Measurements from ENCODE around the gene RHOBTB1. TPM values are rescaled to one million over a fixed set of nuclear protein-coding genes. Genes with fewer than 3 reads are reported as not detected.

Gene RHOBTB1
- total RNA-seq, 4 donors from 2014 or later: 2.4 to 6.9 (median 4.2) TPM

DNA sequence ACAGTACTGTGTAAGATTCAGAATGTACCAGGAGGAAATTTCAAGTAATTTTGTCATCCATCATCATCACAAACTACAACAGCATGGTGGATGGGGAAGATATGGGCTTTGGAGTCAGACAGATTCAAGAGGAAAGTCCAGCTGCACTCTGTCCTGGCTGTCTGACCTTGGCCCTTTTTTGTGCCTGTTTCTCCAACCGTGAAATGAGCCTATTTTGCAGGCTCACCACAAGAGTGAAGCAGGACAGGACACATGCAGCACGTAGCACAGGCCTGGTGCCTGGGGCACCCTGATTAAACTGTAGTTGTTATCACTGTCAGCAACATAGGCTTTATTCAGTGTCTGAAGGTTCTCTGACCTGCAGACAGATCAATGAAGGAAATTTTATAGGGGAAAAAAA is 37.6 kb downstream of the RHOBTB1 start:
- intact Hi-C loops (cut with DNase I; ENCODE audit: low total_unique reads): no loop called here
- 94 to 96% methylated on average over 2 of the region's 2 CpGs for WGBS, 2 donors
- H3K4me3 ChIP-seq (ENCODE audit: low read depth, poor library complexity, severe bottlenecking): no peak overlapping the region
- no peak for DNase-seq (ENCODE audit: low spot score in 2 of 2)
- TF ChIP-seq POLR2A (IDR thresholded peaks at IDR 0.05): no peak
- TF ChIP-seq, protein P1, sequence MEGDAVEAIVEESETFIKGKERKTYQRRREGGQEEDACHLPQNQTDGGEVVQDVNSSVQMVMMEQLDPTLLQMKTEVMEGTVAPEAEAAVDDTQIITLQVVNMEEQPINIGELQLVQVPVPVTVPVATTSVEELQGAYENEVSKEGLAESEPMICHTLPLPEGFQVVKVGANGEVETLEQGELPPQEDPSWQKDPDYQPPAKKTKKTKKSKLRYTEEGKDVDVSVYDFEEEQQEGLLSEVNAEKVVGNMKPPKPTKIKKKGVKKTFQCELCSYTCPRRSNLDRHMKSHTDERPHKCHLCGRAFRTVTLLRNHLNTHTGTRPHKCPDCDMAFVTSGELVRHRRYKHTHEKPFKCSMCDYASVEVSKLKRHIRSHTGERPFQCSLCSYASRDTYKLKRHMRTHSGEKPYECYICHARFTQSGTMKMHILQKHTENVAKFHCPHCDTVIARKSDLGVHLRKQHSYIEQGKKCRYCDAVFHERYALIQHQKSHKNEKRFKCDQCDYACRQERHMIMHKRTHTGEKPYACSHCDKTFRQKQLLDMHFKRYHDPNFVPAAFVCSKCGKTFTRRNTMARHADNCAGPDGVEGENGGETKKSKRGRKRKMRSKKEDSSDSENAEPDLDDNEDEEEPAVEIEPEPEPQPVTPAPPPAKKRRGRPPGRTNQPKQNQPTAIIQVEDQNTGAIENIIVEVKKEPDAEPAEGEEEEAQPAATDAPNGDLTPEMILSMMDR (IDR thresholded peaks at IDR 0.05): no peak

DNA sequence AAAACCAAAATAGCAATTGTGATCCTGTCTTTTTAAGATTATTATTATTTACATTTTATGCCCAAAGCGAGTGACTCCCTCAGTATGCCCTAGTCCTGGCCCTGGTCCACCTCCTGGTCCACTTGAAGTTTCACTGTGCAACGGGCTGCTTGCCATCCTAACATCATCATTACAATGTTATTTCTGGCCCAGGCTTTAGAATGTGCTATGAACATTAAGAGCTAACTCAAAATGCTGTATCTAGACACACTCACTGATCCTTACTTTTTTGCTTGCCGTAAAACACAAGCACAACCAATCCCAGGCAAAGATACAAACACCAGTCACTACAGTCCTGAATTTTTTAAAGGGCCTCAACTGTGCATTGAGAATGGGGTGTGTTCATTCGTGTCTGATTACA is 38.4 kb downstream of the RHOBTB1 start:
- TF ChIP-seq, protein P1 (IDR thresholded peaks at IDR 0.05): no peak
- no peak for TF ChIP-seq POLR2A (IDR thresholded peaks at IDR 0.05)
- 73 to 74% methylated on average over 4 of the region's 4 CpGs for WGBS, 2 donors
- DNase-seq (ENCODE audit: low spot score in 2 of 2): no peak
- intact Hi-C loops (cut with DNase I; ENCODE audit: low total_unique reads): no loop called here
- H3K4me3 ChIP-seq (ENCODE audit: low read depth, poor library complexity, severe bottlenecking): no peak overlapping the region

DNA sequence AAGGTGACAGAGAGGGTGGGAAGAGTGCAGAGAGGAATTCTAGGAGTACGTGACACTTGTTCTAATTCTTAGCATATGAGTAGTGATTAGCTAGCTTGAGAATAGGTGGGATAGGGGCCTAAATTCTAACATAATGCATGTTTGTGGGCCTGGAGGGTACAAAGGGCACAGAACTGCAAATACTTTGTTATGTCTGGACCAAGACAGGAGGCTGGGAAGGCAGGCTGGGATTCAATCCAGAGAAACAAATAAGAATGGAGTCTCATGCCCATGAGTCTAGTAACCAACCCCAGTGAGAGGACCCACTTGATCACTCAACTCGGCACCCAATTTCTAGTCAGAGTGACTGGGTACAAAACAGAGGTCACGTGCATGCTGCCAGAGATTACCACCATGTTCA is 40.9 kb downstream of the RHOBTB1 start:
- intact Hi-C loops (cut with DNase I; ENCODE audit: low total_unique reads): no loop called here
- 92 to 93% methylated on average over 3 of the region's 3 CpGs for WGBS, 2 donors
- DNase-seq (ENCODE audit: low spot score in 2 of 2): no peak
- no peak overlapping the region for H3K4me3 ChIP-seq (ENCODE audit: low read depth, poor library complexity, severe bottlenecking)
- TF ChIP-seq, protein P1 (IDR thresholded peaks at IDR 0.05): no peak
- no peak for TF ChIP-seq POLR2A (IDR thresholded peaks at IDR 0.05)

DNA sequence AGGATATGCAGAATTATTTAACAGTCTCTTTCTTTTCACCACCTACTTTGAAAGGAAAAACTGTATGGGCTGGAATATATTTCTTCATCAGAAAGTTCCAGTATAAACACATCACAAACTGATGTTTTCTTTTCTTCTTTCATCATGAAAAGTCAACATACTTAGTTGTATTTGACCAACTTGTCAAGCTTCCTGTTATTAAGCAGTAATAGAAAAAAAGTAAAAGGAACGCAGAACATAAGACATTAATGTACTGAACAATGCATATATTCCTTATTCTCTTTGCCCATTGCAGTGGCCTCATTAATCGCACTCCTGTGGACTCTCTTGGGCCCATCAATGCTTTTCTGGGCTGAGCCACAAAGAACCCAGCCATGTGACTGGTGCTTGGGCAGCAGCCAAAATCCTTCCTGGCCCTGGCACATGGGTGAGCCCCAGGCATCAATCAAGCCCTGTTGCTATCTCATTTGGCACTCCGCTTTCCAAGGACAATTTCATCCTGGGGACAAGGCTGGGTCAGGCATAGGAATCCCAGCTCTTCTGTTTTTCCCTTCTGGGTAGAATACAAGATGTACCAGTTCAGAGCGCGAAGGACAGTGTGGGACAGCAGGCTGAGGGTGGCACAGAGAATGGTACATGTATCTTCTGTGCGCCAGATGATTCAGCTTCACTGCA is 42.3 kb downstream of the RHOBTB1 start:
- no peak overlapping the region for H3K4me3 ChIP-seq (ENCODE audit: low read depth, poor library complexity, severe bottlenecking)
- no peak for DNase-seq (ENCODE audit: low spot score in 2 of 2)
- intact Hi-C loops (cut with DNase I; ENCODE audit: low total_unique reads): no loop called here
- TF ChIP-seq, protein P1 (IDR thresholded peaks at IDR 0.05): no peak
- no peak for TF ChIP-seq POLR2A (IDR thresholded peaks at IDR 0.05)
- WGBS, 2 donors: 77 to 81% methylated on average over 6 of the region's 6 CpGs

DNA sequence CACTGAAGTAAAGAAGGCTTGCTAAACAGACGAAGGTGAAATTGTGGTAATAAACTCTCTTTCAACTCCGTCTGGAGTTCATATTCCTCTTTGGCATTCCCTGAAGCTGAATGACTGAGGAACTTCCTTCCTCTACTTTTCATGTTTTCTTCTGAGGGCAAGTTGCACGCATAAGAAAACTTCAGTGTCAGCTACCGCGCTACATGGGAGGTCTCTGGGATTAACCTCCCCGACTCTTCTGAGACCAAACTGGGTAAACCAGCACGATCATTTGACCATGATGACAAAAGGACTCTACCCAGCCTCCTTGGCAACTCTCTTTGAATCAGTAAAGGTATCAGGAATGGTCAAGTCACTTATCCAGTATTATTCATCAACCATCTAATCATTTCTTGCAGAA is 44.7 kb downstream of the RHOBTB1 start:
- intact Hi-C loops (cut with DNase I; ENCODE audit: low total_unique reads): no loop called here
- 63 to 91% methylated on average over 7 of the region's 7 CpGs for WGBS, 2 donors
- H3K4me3 ChIP-seq (ENCODE audit: low read depth, poor library complexity, severe bottlenecking): no peak overlapping the region
- no peak for TF ChIP-seq POLR2A (IDR thresholded peaks at IDR 0.05)
- TF ChIP-seq, protein P1 (IDR thresholded peaks at IDR 0.05): no peak
- no peak for DNase-seq (ENCODE audit: low spot score in 2 of 2)

DNA sequence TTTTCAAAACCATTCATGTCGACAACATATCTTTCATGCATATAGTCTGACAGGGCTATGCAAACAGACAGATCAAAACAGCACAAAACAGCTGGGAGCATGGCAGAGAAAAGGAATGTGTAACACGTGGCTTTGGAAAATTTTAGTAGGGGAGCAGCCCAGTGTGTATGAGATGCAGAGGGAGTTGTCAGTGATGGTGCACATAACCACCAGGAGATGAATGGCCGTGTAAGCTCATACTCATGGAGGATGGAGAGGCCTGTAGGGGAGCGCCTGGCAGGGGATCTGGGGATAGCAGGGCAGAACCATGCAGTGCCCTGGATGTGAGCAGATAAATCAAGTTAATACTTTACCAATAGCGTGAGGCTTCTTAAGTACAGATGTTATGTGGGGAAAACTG is 45.7 kb downstream of the RHOBTB1 start:
- 48 to 74% methylated on average over 5 of the region's 5 CpGs for WGBS, 2 donors
- no peak for DNase-seq (ENCODE audit: low spot score in 2 of 2)
- H3K4me3 ChIP-seq (ENCODE audit: low read depth, poor library complexity, severe bottlenecking): no peak overlapping the region
- intact Hi-C loops (cut with DNase I; ENCODE audit: low total_unique reads): no loop called here
- no peak for TF ChIP-seq POLR2A (IDR thresholded peaks at IDR 0.05)
- TF ChIP-seq, protein P1 (IDR thresholded peaks at IDR 0.05): no peak
